ENCODE data around the gene ADISSP. TPM values are rescaled to one million over a fixed set of nuclear protein-coding genes. Genes with fewer than 3 reads are reported as not detected.

The ADISSP gene
- total and polyA plus RNA-seq, 2 experiments from 2014 or later, result 24.1 to 38.5 TPM

DNA sequence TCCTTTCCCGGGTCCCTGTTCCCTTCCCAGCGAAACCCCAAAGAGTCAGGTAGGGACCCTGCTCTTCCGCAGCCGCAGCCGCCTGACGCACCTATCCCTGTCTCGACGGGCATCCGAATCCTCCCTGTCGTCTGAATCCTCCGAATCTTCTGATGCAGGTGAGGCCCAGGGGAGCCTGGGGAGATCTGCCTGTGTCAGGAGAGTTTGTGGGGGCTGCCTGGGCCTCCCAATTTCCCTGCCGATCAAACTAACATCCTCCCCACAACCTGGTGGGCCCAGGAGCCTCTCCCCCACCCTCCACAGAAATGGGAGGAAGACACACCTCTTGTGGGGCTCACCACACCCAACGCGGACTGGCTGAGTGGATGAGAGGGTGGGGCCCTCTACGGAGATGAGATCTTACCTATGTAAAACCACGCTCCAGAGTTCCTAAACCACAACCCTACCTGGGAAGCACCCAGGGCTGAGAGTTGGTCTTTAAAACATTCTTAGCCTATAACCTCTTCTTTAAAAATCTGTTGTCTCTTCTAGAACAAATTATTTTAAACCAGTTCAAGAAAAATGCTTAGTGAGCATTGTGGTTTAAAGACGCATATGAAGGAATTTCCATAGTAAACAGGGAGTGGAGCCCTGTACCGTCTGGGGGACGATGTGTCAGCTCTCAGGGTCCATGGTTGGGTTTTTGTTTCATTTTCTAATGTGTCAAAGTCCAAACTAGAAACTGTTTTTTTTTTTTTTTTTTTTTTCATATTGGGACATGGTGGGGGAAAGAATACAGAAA is 30.2 kb upstream of the ADISSP start:
- no peak for DNase-seq (ENCODE audit: low read depth in 1 of 2, low spot score in 1 of 2)
- H3K36me3 ChIP-seq, result no peaks in the 10 kb centered on the region
- H3K27ac ChIP-seq, result no peak overlapping the region
- H3K27me3 ChIP-seq, result no peaks in the 10 kb centered on the region
- peaks cover 10% of the 10 kb centered on the region for H3K4me1 ChIP-seq (ENCODE audit: low read depth)
- TF ChIP-seq, protein P1, sequence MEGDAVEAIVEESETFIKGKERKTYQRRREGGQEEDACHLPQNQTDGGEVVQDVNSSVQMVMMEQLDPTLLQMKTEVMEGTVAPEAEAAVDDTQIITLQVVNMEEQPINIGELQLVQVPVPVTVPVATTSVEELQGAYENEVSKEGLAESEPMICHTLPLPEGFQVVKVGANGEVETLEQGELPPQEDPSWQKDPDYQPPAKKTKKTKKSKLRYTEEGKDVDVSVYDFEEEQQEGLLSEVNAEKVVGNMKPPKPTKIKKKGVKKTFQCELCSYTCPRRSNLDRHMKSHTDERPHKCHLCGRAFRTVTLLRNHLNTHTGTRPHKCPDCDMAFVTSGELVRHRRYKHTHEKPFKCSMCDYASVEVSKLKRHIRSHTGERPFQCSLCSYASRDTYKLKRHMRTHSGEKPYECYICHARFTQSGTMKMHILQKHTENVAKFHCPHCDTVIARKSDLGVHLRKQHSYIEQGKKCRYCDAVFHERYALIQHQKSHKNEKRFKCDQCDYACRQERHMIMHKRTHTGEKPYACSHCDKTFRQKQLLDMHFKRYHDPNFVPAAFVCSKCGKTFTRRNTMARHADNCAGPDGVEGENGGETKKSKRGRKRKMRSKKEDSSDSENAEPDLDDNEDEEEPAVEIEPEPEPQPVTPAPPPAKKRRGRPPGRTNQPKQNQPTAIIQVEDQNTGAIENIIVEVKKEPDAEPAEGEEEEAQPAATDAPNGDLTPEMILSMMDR (IDR thresholded peaks at IDR 0.05; ENCODE audit: low read depth, low read length), result no peak
- H3K4me3 ChIP-seq, result peak overlapping the region; percentile 49
- no peaks in the 10 kb centered on the region for H3K9me3 ChIP-seq (ENCODE audit: low read depth)

DNA sequence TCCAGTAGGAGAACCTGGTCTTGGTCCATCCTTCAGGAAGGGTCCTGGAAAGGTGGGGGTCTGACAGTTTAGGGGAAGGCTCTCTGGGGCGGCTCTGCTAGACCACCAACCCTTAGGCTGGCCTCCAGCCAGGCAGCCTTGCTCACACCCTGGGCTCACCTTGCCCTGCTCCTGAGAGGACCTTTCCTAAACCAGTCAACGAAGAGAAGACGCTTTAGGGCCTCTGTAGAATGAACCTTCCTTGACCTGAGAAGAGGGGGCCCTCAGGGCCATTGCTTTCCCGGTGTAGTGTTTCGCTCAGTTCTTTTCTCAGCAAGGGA is 29.6 kb upstream of the ADISSP start:
- H3K9me3 ChIP-seq (ENCODE audit: low read depth), result no peaks in the 10 kb centered on the region
- peaks cover 10% of the 10 kb centered on the region for H3K4me1 ChIP-seq (ENCODE audit: low read depth)
- H3K36me3 ChIP-seq, result no peaks in the 10 kb centered on the region
- H3K4me3 ChIP-seq, result peak overlapping the region; percentile 49
- DNase-seq (ENCODE audit: low read depth in 1 of 2, low spot score in 1 of 2), result no peak
- H3K27me3 ChIP-seq, result no peaks in the 10 kb centered on the region
- no peak overlapping the region for H3K27ac ChIP-seq
- TF ChIP-seq, protein P1 (IDR thresholded peaks at IDR 0.05; ENCODE audit: low read depth, low read length), result no peak

DNA sequence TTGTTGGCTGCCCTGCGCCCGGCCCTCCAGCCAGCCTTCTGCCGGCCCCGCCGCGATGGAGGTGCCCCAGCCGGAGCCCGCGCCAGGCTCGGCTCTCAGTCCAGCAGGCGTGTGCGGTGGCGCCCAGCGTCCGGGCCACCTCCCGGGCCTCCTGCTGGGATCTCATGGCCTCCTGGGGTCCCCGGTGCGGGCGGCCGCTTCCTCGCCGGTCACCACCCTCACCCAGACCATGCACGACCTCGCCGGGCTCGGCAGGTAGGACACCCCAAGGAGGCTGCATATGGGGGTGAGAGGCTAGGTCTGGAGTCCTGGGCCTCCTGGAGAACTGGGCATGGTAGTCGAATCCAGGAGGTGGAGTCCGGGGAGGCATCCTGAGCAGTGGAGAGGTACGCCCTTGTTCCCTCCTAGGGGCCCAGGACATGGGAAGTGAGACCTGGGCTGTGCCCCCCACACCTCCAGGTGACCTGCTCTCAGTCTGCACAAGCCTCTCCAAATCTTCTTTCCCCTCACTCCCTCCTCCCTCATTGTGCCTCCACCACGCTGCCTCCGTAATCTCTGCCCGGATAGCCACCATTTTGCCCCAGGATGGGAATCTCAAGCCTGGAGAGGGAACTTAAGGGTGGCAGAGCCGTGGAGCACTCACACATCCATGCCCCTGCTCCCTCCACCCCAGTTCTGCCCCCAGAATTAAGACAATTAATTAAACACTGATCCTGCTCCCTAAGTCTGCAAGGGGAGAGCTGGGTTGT is 29.1 kb upstream of the ADISSP start:
- no peaks in the 10 kb centered on the region for H3K36me3 ChIP-seq
- H3K4me3 ChIP-seq, result peak overlapping the region; percentile 49
- TF ChIP-seq, protein P1 (IDR thresholded peaks at IDR 0.05; ENCODE audit: low read depth, low read length), result no peak
- H3K4me1 ChIP-seq (ENCODE audit: low read depth), result peaks cover 10% of the 10 kb centered on the region
- no peak overlapping the region for H3K27ac ChIP-seq
- H3K9me3 ChIP-seq (ENCODE audit: low read depth), result no peaks in the 10 kb centered on the region
- DNase-seq (ENCODE audit: low read depth in 1 of 2, low spot score in 1 of 2), result no peak
- H3K27me3 ChIP-seq, result no peaks in the 10 kb centered on the region

DNA sequence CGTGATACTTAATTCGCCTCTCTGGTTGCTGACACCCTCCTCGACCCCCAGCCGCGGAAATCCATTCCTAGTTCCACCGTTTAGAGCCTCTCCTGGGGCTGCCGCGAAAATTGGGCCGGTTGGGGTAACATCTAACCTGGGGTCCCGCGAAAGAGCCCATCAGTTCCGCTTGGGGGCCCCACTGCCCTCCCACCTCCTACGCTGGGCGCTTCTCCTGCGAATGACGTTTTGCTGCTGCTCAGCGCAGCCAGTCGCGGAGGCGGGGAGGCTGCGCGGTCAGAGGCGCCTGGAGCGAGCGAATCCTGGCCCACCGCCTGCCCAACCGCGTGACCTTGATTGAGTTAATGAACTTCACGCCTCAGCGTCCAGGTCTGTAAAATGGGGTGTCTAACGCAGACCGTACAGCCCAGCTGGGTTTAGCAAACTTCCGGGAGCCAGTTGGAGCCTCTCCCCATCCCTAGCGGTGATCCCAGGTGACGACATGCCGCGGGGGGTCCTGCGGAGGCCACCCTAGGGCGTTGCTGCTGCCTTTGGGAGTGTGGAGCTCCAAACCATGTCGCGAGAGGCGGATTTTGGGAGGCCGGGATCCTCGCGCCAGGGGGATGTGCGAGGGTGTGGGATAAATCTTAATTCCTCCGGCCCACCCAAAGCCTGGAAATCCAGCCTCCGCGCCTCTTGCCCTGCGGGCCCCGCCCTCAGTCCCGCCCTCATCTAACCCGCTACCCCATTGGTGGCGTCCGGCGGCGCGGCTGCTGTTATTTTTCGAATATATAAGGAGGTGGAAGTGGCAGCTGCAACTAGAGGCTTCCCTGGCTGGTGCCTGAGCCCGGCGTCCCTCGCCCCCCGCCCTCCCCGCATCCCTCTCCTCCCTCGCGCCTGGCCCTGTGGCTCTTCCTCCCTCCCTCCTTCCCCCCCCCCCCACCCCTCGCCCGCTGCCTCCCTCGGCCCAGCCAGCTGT is 28.2 kb upstream of the ADISSP start, which contains the start of gene CDC25B:
TSS of gene CDC25B (plus strand) at position 800 of the 958 bp plus-strand sequence. CDS start 222 bp downstream, outside the sequence.
- peak; percentile 93 to 94 for DNase-seq (ENCODE audit: low read depth in 1 of 2, low spot score in 1 of 2)
- TF ChIP-seq, protein P1 (IDR thresholded peaks at IDR 0.05; ENCODE audit: low read depth, low read length), result peak; percentile 37
- peaks cover 10% of the 10 kb centered on the region for H3K4me1 ChIP-seq (ENCODE audit: low read depth)
- peak within 1 kb of the TSS; percentile 49 for H3K4me3 ChIP-seq
- no peak within 1 kb of the TSS for H3K27ac ChIP-seq
- H3K9me3 ChIP-seq (ENCODE audit: low read depth), result no peaks in the 10 kb centered on the region
- no peaks in the 10 kb centered on the region for H3K36me3 ChIP-seq
- no peaks in the 10 kb centered on the region for H3K27me3 ChIP-seq

Measured in cardiac muscle cell (in vitro differentiated cells and primary cell).